HG02610 (cell line): ENCODE measurements around the gene PCNX2.
A peak's percentile ranks its signal among the peaks of the same experiment; 100 is the strongest.

Source experiments
- ATAC-seq: cut with Tn5 transposase; IDR thresholded peaks from one replicate; pipeline ENCODE4 v1.9.1; 2021; ENCODE audit warnings: mild to moderate bottlenecking, moderate library complexity; ENCODE audit not compliant: unreplicated experiment

PCNX2 gene

GRCh38 chr1:233316473-233316872 lies 20.9 kb upstream of the PCNX2 start:
- ATAC-seq, result no peak

GRCh38 chr1:233315718-233316301 lies 20.3 kb upstream of the PCNX2 start:
- no peak for ATAC-seq

- no peak for ATAC-seq
These were observed 18.1 kb upstream of the PCNX2 start for GRCh38 chr1:233313434-233314155.

- no peak for ATAC-seq
These were observed 9.1 kb upstream of the PCNX2 start for GRCh38 chr1:233304489-233305102.

- ATAC-seq, result no peak
These were observed 4.8 kb upstream of the PCNX2 start for GRCh38 chr1:233300326-233300725.

- no peak for ATAC-seq
These were observed 3.9 kb upstream of the PCNX2 start for GRCh38 chr1:233299450-233299849.

GRCh38 chr1:233295975-233296322 lies 424 bp upstream of the PCNX2 start:
- no peak for ATAC-seq

GRCh38 chr1:233294913-233295236 lies 650 bp downstream of the PCNX2 start:
- ATAC-seq, result peak; percentile 38

- no peak for ATAC-seq
These were observed 1.7 kb downstream of the PCNX2 start for GRCh38 chr1:233293556-233294446.

GRCh38 chr1:233290396-233291034 lies 5.0 kb downstream of the PCNX2 start:
- no peak for ATAC-seq

GRCh38 chr1:233289676-233290075 lies 5.8 kb downstream of the PCNX2 start:
- no peak for ATAC-seq

GRCh38 chr1:233282582-233282886 lies 13.0 kb downstream of the PCNX2 start:
- no peak for ATAC-seq

GRCh38 chr1:233281711-233282581 lies 13.6 kb downstream of the PCNX2 start:
- peak; percentile 76 for ATAC-seq

GRCh38 chr1:233279971-233280370 lies 15.6 kb downstream of the PCNX2 start:
- no peak for ATAC-seq

GRCh38 chr1:233278631-233279030 lies 16.9 kb downstream of the PCNX2 start:
- ATAC-seq, result no peak

GRCh38 chr1:233277637-233278606 lies 17.6 kb downstream of the PCNX2 start:
- ATAC-seq, result no peak

GRCh38 chr1:233269656-233270055 lies 25.9 kb downstream of the PCNX2 start:
- no peak for ATAC-seq

- peak; percentile 66 for ATAC-seq
These were observed 27.0 kb downstream of the PCNX2 start for GRCh38 chr1:233268389-233269022.

- ATAC-seq, result peak; percentile 6
These were observed 33.8 kb downstream of the PCNX2 start for GRCh38 chr1:233261695-233262094.
